GM19351 (cell line): ENCODE measurements around the gene RFFL.
"Not testable (repeated sequence)": the region's sequence is repeated elsewhere in the genome, so short reads cannot be mapped to it uniquely, and the experiment has no call there.

Source experiments
- ATAC-seq: cut with Tn5 transposase; IDR thresholded peaks from one replicate; pipeline ENCODE4 v1.9.1; 2021; ENCODE audit warnings: mild to moderate bottlenecking, moderate library complexity; ENCODE audit not compliant: unreplicated experiment

The RFFL gene

GRCh38 chr17:35051183-35051578 lies 12.3 kb downstream of the RFFL start:
- peak; percentile 68 for ATAC-seq

- no peak for ATAC-seq
These were observed 13.3 kb downstream of the RFFL start for GRCh38 chr17:35050170-35050569.

- no peak for ATAC-seq
These were observed 14.7 kb downstream of the RFFL start for GRCh38 chr17:35048685-35049379.

GRCh38 chr17:35046740-35047283 lies 16.7 kb downstream of the RFFL start:
- peak; percentile 58 for ATAC-seq

- no peak for ATAC-seq
These were observed 17.3 kb downstream of the RFFL start for GRCh38 chr17:35046245-35046644.

- not testable (repeated sequence) for ATAC-seq
These were observed 18.0 kb downstream of the RFFL start for GRCh38 chr17:35045458-35045979.

GRCh38 chr17:35044181-35044580 lies 19.3 kb downstream of the RFFL start:
- no peak for ATAC-seq

- no peak for ATAC-seq
These were observed 22.1 kb downstream of the RFFL start for GRCh38 chr17:35041390-35041789.

- ATAC-seq: no peak
These were observed 25.1 kb downstream of the RFFL start for GRCh38 chr17:35038453-35038852.

GRCh38 chr17:35030780-35031179 lies 32.7 kb downstream of the RFFL start:
- no peak for ATAC-seq

- no peak for ATAC-seq
These were observed 34.8 kb downstream of the RFFL start for GRCh38 chr17:35028531-35029262.

- not testable (repeated sequence) for ATAC-seq
These were observed 35.4 kb downstream of the RFFL start for GRCh38 chr17:35028097-35028496.

- ATAC-seq: no peak
These were observed 38.0 kb downstream of the RFFL start for GRCh38 chr17:35025541-35025940.

- ATAC-seq: no peak
These were observed 40.0 kb downstream of the RFFL start for GRCh38 chr17:35023538-35023937.

GRCh38 chr17:35022536-35023063 lies 40.9 kb downstream of the RFFL start:
- ATAC-seq: no peak

GRCh38 chr17:35021520-35022380 lies 41.8 kb downstream of the RFFL start:
- ATAC-seq: no peak

- ATAC-seq: no peak
These were observed 43.9 kb downstream of the RFFL start for GRCh38 chr17:35019386-35020179.

- ATAC-seq: no peak
These were observed 44.7 kb downstream of the RFFL start for GRCh38 chr17:35018814-35019213.

GRCh38 chr17:35017021-35017420 lies 46.5 kb downstream of the RFFL start:
- no peak for ATAC-seq

GRCh38 chr17:35016369-35016768 lies 47.1 kb downstream of the RFFL start:
- no peak for ATAC-seq
